BLaER1 (cell line): ENCODE results near the gene BATF.

Experiments used
- H3K27ac ChIP-seq: shearing (Covaris generic); formaldehyde crosslinking; 2 replicates; pipeline ENCODE4 v1.8.1; 2022
- H3K27me3 ChIP-seq: shearing (Covaris generic); formaldehyde crosslinking; 2 replicates; pipeline ENCODE4 v1.8.1; 2022
- H3K36me3 ChIP-seq: shearing (Covaris generic); formaldehyde crosslinking; 2 replicates; pipeline ENCODE4 v1.8.1; 2022
- H3K4me1 ChIP-seq: shearing (Covaris generic); formaldehyde crosslinking; 2 replicates; pipeline ENCODE4 v1.8.1; 2022
- H3K4me2 ChIP-seq: shearing (Covaris generic); formaldehyde crosslinking; 2 replicates; pipeline ENCODE4 v1.8.1; 2022
- H3K4me3 ChIP-seq: shearing (Covaris generic); formaldehyde crosslinking; 2 replicates; pipeline ENCODE4 v1.8.1; 2022
- H3K9ac ChIP-seq: shearing (Covaris generic); formaldehyde crosslinking; 2 replicates; pipeline ENCODE4 v1.8.1; 2022
- H3K9me3 ChIP-seq: shearing (Covaris generic); formaldehyde crosslinking; 2 replicates; pipeline ENCODE4 v1.8.1; 2022
- H4K20me1 ChIP-seq: shearing (Covaris generic); formaldehyde crosslinking; 2 replicates; pipeline ENCODE4 v1.8.1; 2022
- Cebpa-rat ChIP-seq: shearing (Covaris generic); IDR thresholded peaks from 2 replicates; pipeline ENCODE4 v1.8.1; 2022

Gene BATF

GRCh38 chr14:75558440-75558839 is 36.2 kb downstream of the BATF start:
- Histone ChIP-seq H3K9ac (no peak overlapping the region), H3K4me2 (no peak overlapping the region), H4K20me1 (no peaks in the 10 kb centered on the region), H3K36me3 (no peaks in the 10 kb centered on the region), H3K4me1 (no peaks in the 10 kb centered on the region), H3K27me3 (no peaks in the 10 kb centered on the region), H3K27ac (no peak overlapping the region), H3K4me3 (no peak overlapping the region), H3K9me3 (no peaks in the 10 kb centered on the region)
- no peak for TF ChIP-seq Cebpa-rat

GRCh38 chr14:75559045-75559444 is 36.8 kb downstream of the BATF start:
- Histone ChIP-seq H3K27ac (no peak overlapping the region), H3K9ac (no peak overlapping the region), H3K4me2 (no peak overlapping the region), H3K27me3 (no peaks in the 10 kb centered on the region), H4K20me1 (no peaks in the 10 kb centered on the region), H3K4me1 (no peaks in the 10 kb centered on the region), H3K9me3 (no peaks in the 10 kb centered on the region), H3K36me3 (no peaks in the 10 kb centered on the region), H3K4me3 (no peak overlapping the region)
- no peak for TF ChIP-seq Cebpa-rat

- H3K4me2 ChIP-seq = no peak overlapping the region
- H3K4me3 ChIP-seq = no peak overlapping the region
- H3K27me3 ChIP-seq = no peaks in the 10 kb centered on the region
- no peak overlapping the region for H3K27ac ChIP-seq
- no peaks in the 10 kb centered on the region for H3K9me3 ChIP-seq
- no peaks in the 10 kb centered on the region for H3K36me3 ChIP-seq
- no peaks in the 10 kb centered on the region for H4K20me1 ChIP-seq
- H3K9ac ChIP-seq = no peak overlapping the region
- peaks cover 1% of the 10 kb centered on the region; the same call in 1 of the 2 replicates for H3K4me1 ChIP-seq
- TF ChIP-seq Cebpa-rat = no peak
Measured at GRCh38 chr14:75559451-75560222, 37.4 kb downstream of the BATF start.

DNA sequence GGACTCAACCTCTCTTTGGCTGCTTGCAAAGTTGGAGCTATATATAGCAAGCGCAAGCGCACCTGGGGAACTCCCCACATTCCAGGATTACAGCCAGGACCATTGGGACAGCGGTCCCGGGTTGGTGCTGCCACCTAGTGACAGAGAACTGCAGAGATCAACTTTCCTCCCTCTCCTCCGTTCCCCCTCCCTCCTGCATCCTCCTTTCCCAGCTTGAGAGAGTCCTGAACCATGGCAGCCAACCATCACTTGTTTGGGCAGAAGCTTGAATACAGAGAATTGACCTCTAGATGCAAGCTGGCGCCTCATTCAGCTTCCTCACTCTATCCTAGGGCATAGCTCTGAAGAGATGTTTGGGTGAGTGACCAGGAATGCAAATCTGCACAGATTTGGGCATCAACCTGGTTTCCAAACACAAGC is 38.8 kb downstream of the BATF start:
- H3K4me2 ChIP-seq = no peak overlapping the region
- no peaks in the 10 kb centered on the region for H4K20me1 ChIP-seq
- H3K9ac ChIP-seq = no peak overlapping the region

DNA sequence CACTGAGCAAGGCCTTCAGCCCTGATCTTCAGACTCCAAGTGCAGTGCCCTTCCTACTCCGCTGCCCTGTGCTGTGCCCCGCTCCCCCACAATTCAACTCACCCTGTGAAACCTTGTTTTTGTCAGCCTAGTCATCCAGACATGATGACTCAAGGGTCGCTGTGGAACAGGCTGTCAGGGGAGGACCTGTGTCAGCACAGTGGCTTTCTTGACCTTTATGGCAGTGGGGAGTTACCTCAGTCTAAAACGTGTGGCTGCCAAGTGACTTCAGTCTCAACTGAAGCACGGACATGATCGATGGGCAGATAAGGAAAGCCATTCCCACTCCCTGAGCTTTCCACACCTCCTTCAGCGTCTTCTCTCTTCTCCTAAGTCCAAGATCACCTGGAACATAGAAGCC is 39.8 kb downstream of the BATF start:
- TF ChIP-seq Cebpa-rat = no peak
- Histone ChIP-seq H3K4me2 (no peak overlapping the region), H3K4me1 (peaks cover 9% of the 10 kb centered on the region), H3K4me3 (no peak overlapping the region), H3K36me3 (no peaks in the 10 kb centered on the region), H3K27ac (no peak overlapping the region), H4K20me1 (no peaks in the 10 kb centered on the region), H3K9me3 (no peaks in the 10 kb centered on the region), H3K27me3 (no peaks in the 10 kb centered on the region), H3K9ac (no peak overlapping the region)

More for the DNA sequence above, 38.8 kb downstream of the BATF start:
- H3K9me3 ChIP-seq = no peaks in the 10 kb centered on the region
- H3K4me1 ChIP-seq = peaks cover 9% of the 10 kb centered on the region
- no peaks in the 10 kb centered on the region for H3K27me3 ChIP-seq
- no peaks in the 10 kb centered on the region for H3K36me3 ChIP-seq
- H3K4me3 ChIP-seq = no peak overlapping the region
- H3K27ac ChIP-seq = no peak overlapping the region
- no peak for TF ChIP-seq Cebpa-rat

- no peak overlapping the region for H3K4me3 ChIP-seq
- no peaks in the 10 kb centered on the region for H3K9me3 ChIP-seq
- peaks cover 9% of the 10 kb centered on the region for H3K4me1 ChIP-seq
- no peak overlapping the region for H3K27ac ChIP-seq
- H3K36me3 ChIP-seq = no peaks in the 10 kb centered on the region
- H4K20me1 ChIP-seq = no peaks in the 10 kb centered on the region
- H3K9ac ChIP-seq = no peak overlapping the region
- H3K27me3 ChIP-seq = no peaks in the 10 kb centered on the region
- no peak overlapping the region for H3K4me2 ChIP-seq
- no peak for TF ChIP-seq Cebpa-rat
Measured at GRCh38 chr14:75562489-75562888, 40.2 kb downstream of the BATF start.

DNA sequence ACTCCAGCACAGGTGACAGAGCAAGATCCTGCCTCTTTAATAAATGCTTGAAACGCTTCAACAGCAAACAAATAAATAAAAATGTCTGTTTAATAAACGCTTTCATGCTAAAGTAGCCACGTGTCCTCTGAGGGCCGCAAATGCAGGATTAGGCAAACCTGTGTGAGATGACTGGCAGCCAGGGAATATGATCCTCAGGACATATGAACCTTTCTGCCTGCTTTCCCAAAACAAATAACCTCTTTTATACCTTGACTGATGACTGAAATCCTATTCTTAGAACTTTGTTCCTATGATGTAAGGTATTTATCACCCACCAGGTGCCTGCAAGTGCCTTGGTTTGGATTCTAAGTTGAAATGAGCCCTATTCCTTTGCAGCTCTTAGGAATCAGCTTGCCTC is 41.7 kb downstream of the BATF start:
- no peak overlapping the region for H3K4me3 ChIP-seq
- TF ChIP-seq Cebpa-rat = no peak
- peaks cover 9% of the 10 kb centered on the region for H3K4me1 ChIP-seq
- H3K36me3 ChIP-seq = no peaks in the 10 kb centered on the region
- no peaks in the 10 kb centered on the region for H3K27me3 ChIP-seq
- H3K9ac ChIP-seq = no peak overlapping the region
- no peaks in the 10 kb centered on the region for H4K20me1 ChIP-seq
- no peaks in the 10 kb centered on the region for H3K9me3 ChIP-seq
- no peak overlapping the region for H3K4me2 ChIP-seq
- no peak overlapping the region for H3K27ac ChIP-seq

DNA sequence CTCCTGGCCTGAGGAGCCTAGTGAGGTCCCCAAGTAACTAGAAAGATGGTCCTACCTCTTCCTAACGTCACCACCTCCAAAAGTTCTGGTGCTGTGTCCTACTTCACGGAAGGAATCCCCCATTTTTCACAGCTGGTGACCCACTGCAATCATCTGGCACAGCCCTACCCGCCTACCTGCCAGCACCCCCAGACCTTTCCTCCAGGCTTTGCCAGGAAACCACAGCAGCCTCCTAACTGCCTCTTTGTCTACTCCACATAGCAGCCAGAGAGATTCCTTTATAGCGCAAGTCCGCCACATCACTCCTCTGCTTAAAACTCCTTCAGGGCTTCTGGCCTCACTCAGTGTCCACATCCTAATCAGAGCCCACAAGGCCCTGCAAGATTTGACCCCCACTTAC is 42.8 kb downstream of the BATF start:
- H3K4me2 ChIP-seq = no peak overlapping the region
- no peak overlapping the region for H3K27ac ChIP-seq
- no peaks in the 10 kb centered on the region for H3K27me3 ChIP-seq
- H4K20me1 ChIP-seq = no peaks in the 10 kb centered on the region
- no peak for TF ChIP-seq Cebpa-rat
- H3K36me3 ChIP-seq = no peaks in the 10 kb centered on the region
- H3K9ac ChIP-seq = no peak overlapping the region
- peaks cover 9% of the 10 kb centered on the region for H3K4me1 ChIP-seq
- no peak overlapping the region for H3K4me3 ChIP-seq
- H3K9me3 ChIP-seq = no peaks in the 10 kb centered on the region

DNA sequence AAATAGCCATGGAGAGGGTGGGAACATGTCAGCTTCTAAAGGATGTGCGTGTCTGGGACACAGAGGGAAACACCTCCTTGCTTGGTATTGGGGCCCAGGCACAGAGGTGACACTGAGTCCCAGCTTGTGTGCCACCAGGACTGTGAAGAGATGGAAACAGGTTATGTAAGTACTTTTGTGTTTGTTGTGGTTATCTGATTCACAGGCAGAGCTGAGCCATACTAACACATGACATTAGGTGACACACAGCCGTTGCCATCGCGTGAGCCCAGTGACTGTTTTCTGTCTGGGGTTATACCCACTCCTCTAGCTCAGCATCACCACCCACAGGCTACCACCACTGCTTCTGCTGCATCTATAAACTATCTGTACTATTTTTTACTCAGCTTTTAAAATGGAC is 44.1 kb downstream of the BATF start:
- no peak overlapping the region for H3K4me3 ChIP-seq
- no peak overlapping the region for H3K4me2 ChIP-seq
- peaks cover 9% of the 10 kb centered on the region for H3K4me1 ChIP-seq
- no peak overlapping the region for H3K27ac ChIP-seq
- no peak for TF ChIP-seq Cebpa-rat
- H3K27me3 ChIP-seq = no peaks in the 10 kb centered on the region
- H3K36me3 ChIP-seq = no peaks in the 10 kb centered on the region
- H3K9ac ChIP-seq = no peak overlapping the region
- H4K20me1 ChIP-seq = no peaks in the 10 kb centered on the region
- H3K9me3 ChIP-seq = no peaks in the 10 kb centered on the region

- no peaks in the 10 kb centered on the region for H3K9me3 ChIP-seq
- H3K27me3 ChIP-seq = no peaks in the 10 kb centered on the region
- no peak overlapping the region for H3K4me3 ChIP-seq
- H3K36me3 ChIP-seq = no peaks in the 10 kb centered on the region
- no peaks in the 10 kb centered on the region for H4K20me1 ChIP-seq
- peaks cover 9% of the 10 kb centered on the region for H3K4me1 ChIP-seq
- no peak overlapping the region for H3K27ac ChIP-seq
- no peak for TF ChIP-seq Cebpa-rat
- H3K4me2 ChIP-seq = no peak overlapping the region
- no peak overlapping the region for H3K9ac ChIP-seq
Measured at GRCh38 chr14:75566752-75567151, 44.5 kb downstream of the BATF start.

DNA sequence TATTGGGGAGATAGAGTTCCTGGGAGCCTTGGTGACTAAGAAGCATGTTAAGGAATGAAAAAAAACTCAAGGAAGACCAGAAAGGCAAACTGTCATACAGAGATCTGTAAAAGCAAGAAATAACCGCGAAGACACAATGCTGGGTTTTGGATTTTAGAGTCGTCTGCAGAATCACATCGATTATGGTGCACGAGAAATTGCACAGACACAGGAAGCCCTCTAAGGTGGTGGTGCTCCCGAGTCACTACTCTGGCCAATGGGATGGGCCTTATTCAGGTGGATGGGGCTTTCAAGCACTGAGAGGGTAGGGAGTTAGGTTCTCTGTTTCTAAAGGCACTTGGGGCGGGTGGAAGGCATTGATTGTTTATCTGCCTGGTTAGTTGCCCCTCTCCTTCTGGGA is 45.9 kb downstream of the BATF start:
- no peak overlapping the region for H3K4me2 ChIP-seq
- H3K27ac ChIP-seq = no peak overlapping the region
- no peak overlapping the region for H3K9ac ChIP-seq
- H3K36me3 ChIP-seq = no peaks in the 10 kb centered on the region
- no peaks in the 10 kb centered on the region for H3K27me3 ChIP-seq
- peaks cover 9% of the 10 kb centered on the region for H3K4me1 ChIP-seq
- no peaks in the 10 kb centered on the region for H3K9me3 ChIP-seq
- no peak for TF ChIP-seq Cebpa-rat
- no peaks in the 10 kb centered on the region for H4K20me1 ChIP-seq
- no peak overlapping the region for H3K4me3 ChIP-seq
